ENCODE data around the gene YPEL2.

- TF ChIP-seq, protein P1, sequence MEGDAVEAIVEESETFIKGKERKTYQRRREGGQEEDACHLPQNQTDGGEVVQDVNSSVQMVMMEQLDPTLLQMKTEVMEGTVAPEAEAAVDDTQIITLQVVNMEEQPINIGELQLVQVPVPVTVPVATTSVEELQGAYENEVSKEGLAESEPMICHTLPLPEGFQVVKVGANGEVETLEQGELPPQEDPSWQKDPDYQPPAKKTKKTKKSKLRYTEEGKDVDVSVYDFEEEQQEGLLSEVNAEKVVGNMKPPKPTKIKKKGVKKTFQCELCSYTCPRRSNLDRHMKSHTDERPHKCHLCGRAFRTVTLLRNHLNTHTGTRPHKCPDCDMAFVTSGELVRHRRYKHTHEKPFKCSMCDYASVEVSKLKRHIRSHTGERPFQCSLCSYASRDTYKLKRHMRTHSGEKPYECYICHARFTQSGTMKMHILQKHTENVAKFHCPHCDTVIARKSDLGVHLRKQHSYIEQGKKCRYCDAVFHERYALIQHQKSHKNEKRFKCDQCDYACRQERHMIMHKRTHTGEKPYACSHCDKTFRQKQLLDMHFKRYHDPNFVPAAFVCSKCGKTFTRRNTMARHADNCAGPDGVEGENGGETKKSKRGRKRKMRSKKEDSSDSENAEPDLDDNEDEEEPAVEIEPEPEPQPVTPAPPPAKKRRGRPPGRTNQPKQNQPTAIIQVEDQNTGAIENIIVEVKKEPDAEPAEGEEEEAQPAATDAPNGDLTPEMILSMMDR (IDR thresholded peaks at IDR 0.05) = no peak
- TF ChIP-seq POLR2AphosphoS5 (IDR thresholded peaks at IDR 0.05) (peak; percentile 59), POLR2A (IDR thresholded peaks at IDR 0.05) (peak; percentile 22)
Observed at GRCh38 chr17:59372138-59372751, 40.8 kb downstream of the YPEL2 start.

Measured in prostate gland (tissue), 2 donors.